ENCODE measurements around the gene GPR87. TPM values are rescaled to one million over a fixed set of nuclear protein-coding genes. Genes with fewer than 3 reads are reported as not detected.

The GPR87 gene
- total and polyA plus RNA-seq, 2 experiments from 2014 or later: 0.22 TPM; not detected in 1

GRCh38 chr3:151276687-151277042 is 40.0 kb downstream of the GPR87 start:
- Histone ChIP-seq H3K27ac (no peak overlapping the region), H4K20me1 (ENCODE audit: insufficient read depth) (no peaks in the 10 kb centered on the region), H3K4me1 (ENCODE audit: insufficient read depth) (no peaks in the 10 kb centered on the region), H3K79me2 (ENCODE audit: insufficient read depth) (no peaks in the 10 kb centered on the region), H3K27me3 (replicated peaks; ENCODE audit: insufficient read depth) (no peaks in the 10 kb centered on the region), H3K9me3 (ENCODE audit: low read depth) (no peaks in the 10 kb centered on the region), H3K9me2 (ENCODE audit: insufficient read depth) (no peaks in the 10 kb centered on the region), H2AFZ (no peak overlapping the region), H3F3A (ENCODE audit: insufficient read depth) (no peaks in the 10 kb centered on the region), H3K4me3 (no peak overlapping the region), H3K9ac (no peak overlapping the region), H3K36me3 (ENCODE audit: low read depth) (no peaks in the 10 kb centered on the region), H3K4me2 (ENCODE audit: unreplicated experiment) (no peak overlapping the region)
- TF ChIP-seq EZH2phosphoT487 (IDR thresholded peaks at IDR 0.05; ENCODE audit: insufficient read depth, low read depth): no peak
- no peak for TF ChIP-seq EZH2 (IDR thresholded peaks at IDR 0.05; ENCODE audit: insufficient read depth, poor library complexity, severe bottlenecking)
- 94 to 95% methylated on average over 6 of the region's 6 CpGs for WGBS, 2 experiments (ENCODE audit: low coverage in 1 of 2, low lambda C conversion rate in 2 of 2, missing lambda C conversion rate in 2 of 2)
- in situ Hi-C loops (cut with MboI): loop anchor here (5.0 kb wide), 2 partner anchors 49 to 109 kb away; no protein-coding TSS in a partner anchor
- DNase-seq: no peak

DNA sequence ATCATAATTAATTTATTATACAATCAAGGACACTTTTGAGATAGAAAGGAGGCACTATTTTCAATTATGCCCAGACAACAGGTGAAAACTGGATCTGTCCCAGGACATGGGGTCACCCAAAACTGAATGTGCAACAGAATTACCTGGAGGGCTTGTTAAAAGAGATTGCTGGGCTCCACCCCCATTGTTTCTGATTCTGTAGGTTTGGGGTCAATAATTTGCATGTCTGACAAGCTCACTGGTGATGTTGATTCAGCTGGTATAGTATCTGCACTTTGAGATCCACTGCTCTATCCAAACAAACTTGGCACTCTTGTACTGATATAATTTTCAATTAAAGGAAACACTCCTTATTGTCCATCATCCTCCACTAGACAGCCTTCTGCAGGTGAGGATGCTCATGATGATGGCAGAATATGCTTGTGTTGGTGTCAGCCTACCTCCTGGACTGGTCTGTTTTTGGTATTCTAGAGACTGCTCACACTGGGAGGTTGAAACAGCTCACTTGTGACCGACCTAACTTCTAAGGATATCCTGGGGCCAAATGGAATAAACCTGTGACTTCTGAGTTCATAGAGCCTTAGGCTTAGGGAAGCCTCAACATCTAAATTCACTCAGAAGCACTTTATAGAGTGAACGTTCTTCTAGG is 40.5 kb downstream of the GPR87 start:
- no peaks in the 10 kb centered on the region for H3K9me3 ChIP-seq (ENCODE audit: low read depth)
- in situ Hi-C loops (cut with MboI): loop anchor here (5.0 kb wide), 2 partner anchors 49 to 109 kb away; no protein-coding TSS in a partner anchor
- DNase-seq: no peak
- no peak for TF ChIP-seq EZH2 (IDR thresholded peaks at IDR 0.05; ENCODE audit: insufficient read depth, poor library complexity, severe bottlenecking)
- TF ChIP-seq EZH2phosphoT487 (IDR thresholded peaks at IDR 0.05; ENCODE audit: insufficient read depth, low read depth): no peak
- no peaks in the 10 kb centered on the region for H4K20me1 ChIP-seq (ENCODE audit: insufficient read depth)
- H3K9me2 ChIP-seq (ENCODE audit: insufficient read depth): no peaks in the 10 kb centered on the region
- H3K4me2 ChIP-seq (ENCODE audit: unreplicated experiment): no peak overlapping the region
- H3K4me1 ChIP-seq (ENCODE audit: insufficient read depth): no peaks in the 10 kb centered on the region
- no peaks in the 10 kb centered on the region for H3K36me3 ChIP-seq (ENCODE audit: low read depth)
- no peaks in the 10 kb centered on the region for H3K79me2 ChIP-seq (ENCODE audit: insufficient read depth)
- H2AFZ ChIP-seq: no peak overlapping the region
- H3K9ac ChIP-seq: no peak overlapping the region
- H3K27me3 ChIP-seq (replicated peaks; ENCODE audit: insufficient read depth): no peaks in the 10 kb centered on the region
- no peaks in the 10 kb centered on the region for H3F3A ChIP-seq (ENCODE audit: insufficient read depth)
- H3K27ac ChIP-seq: no peak overlapping the region
- 73 to 79% methylated on average over 2 of the region's 2 CpGs for WGBS, 2 experiments (ENCODE audit: low coverage in 1 of 2, low lambda C conversion rate in 2 of 2, missing lambda C conversion rate in 2 of 2)
- H3K4me3 ChIP-seq: no peak overlapping the region

- 64 to 72% methylated on average over 5 of the region's 5 CpGs for WGBS, 2 experiments (ENCODE audit: low coverage in 1 of 2, low lambda C conversion rate in 2 of 2, missing lambda C conversion rate in 2 of 2)
- TF ChIP-seq EZH2phosphoT487 (IDR thresholded peaks at IDR 0.05; ENCODE audit: insufficient read depth, low read depth): no peak
- TF ChIP-seq EZH2 (IDR thresholded peaks at IDR 0.05; ENCODE audit: insufficient read depth, poor library complexity, severe bottlenecking): no peak
- H3K9me3 ChIP-seq (ENCODE audit: low read depth): no peaks in the 10 kb centered on the region
- no peak overlapping the region for H3K4me2 ChIP-seq (ENCODE audit: unreplicated experiment)
- H3K4me3 ChIP-seq: no peak overlapping the region
- DNase-seq: no peak
- H3K27me3 ChIP-seq (replicated peaks; ENCODE audit: insufficient read depth): no peaks in the 10 kb centered on the region
- no peaks in the 10 kb centered on the region for H3K4me1 ChIP-seq (ENCODE audit: insufficient read depth)
- no peaks in the 10 kb centered on the region for H3K79me2 ChIP-seq (ENCODE audit: insufficient read depth)
- no peaks in the 10 kb centered on the region for H3K36me3 ChIP-seq (ENCODE audit: low read depth)
- in situ Hi-C loops (cut with MboI): loop anchor here (5.0 kb wide), 2 partner anchors 48 to 108 kb away; no protein-coding TSS in a partner anchor
- H4K20me1 ChIP-seq (ENCODE audit: insufficient read depth): no peaks in the 10 kb centered on the region
- no peak overlapping the region for H3K27ac ChIP-seq
- H2AFZ ChIP-seq: no peak overlapping the region
- H3K9me2 ChIP-seq (ENCODE audit: insufficient read depth): no peaks in the 10 kb centered on the region
- H3F3A ChIP-seq (ENCODE audit: insufficient read depth): no peaks in the 10 kb centered on the region
- no peak overlapping the region for H3K9ac ChIP-seq
Measured at GRCh38 chr3:151275091-151275490, 41.5 kb downstream of the GPR87 start.

- H3K9me2 ChIP-seq (ENCODE audit: insufficient read depth): no peaks in the 10 kb centered on the region
- H3K4me3 ChIP-seq: no peak overlapping the region
- TF ChIP-seq EZH2 (IDR thresholded peaks at IDR 0.05; ENCODE audit: insufficient read depth, poor library complexity, severe bottlenecking): no peak
- TF ChIP-seq EZH2phosphoT487 (IDR thresholded peaks at IDR 0.05; ENCODE audit: insufficient read depth, low read depth): no peak
- no peaks in the 10 kb centered on the region for H3K4me1 ChIP-seq (ENCODE audit: insufficient read depth)
- H3K9ac ChIP-seq: no peak overlapping the region
- H3K9me3 ChIP-seq (ENCODE audit: low read depth): no peaks in the 10 kb centered on the region
- no peaks in the 10 kb centered on the region for H4K20me1 ChIP-seq (ENCODE audit: insufficient read depth)
- 31 to 32% methylated on average over 5 of the region's 5 CpGs for WGBS, 2 experiments (ENCODE audit: low coverage in 1 of 2, low lambda C conversion rate in 2 of 2, missing lambda C conversion rate in 2 of 2)
- no peak overlapping the region for H2AFZ ChIP-seq
- no peaks in the 10 kb centered on the region for H3K27me3 ChIP-seq (replicated peaks; ENCODE audit: insufficient read depth)
- no peaks in the 10 kb centered on the region for H3K36me3 ChIP-seq (ENCODE audit: low read depth)
- no peak overlapping the region for H3K4me2 ChIP-seq (ENCODE audit: unreplicated experiment)
- DNase-seq: no peak
- H3K79me2 ChIP-seq (ENCODE audit: insufficient read depth): no peaks in the 10 kb centered on the region
- H3F3A ChIP-seq (ENCODE audit: insufficient read depth): no peaks in the 10 kb centered on the region
- H3K27ac ChIP-seq: no peak overlapping the region
- in situ Hi-C loops (cut with MboI): no loop called here
Measured at GRCh38 chr3:151269631-151270030, 47.0 kb downstream of the GPR87 start.
